M059J (cell line): ENCODE measurements around the gene QSOX1. TPM values are rescaled to one million over a fixed set of nuclear protein-coding genes. Genes with fewer than 3 reads are reported as not detected.

Source experiments
- DNase-seq: peaks from one replicate; pipeline ENCODE4 v3.0.0-alpha.2; 2012; ENCODE audit warnings: low read depth
- total RNA-seq: library from RNA; depleted of rRNA; stranded (reverse); fragments of >200 nt; shearing (Covaris generic); gene quantifications from 2 replicates; pipeline ENCODE4 v1.2.3, GENCODE V29; 2014; rRNA removed

QSOX1 gene
- total RNA-seq, 1 experiment from 2014 or later, result 330 TPM

DNA sequence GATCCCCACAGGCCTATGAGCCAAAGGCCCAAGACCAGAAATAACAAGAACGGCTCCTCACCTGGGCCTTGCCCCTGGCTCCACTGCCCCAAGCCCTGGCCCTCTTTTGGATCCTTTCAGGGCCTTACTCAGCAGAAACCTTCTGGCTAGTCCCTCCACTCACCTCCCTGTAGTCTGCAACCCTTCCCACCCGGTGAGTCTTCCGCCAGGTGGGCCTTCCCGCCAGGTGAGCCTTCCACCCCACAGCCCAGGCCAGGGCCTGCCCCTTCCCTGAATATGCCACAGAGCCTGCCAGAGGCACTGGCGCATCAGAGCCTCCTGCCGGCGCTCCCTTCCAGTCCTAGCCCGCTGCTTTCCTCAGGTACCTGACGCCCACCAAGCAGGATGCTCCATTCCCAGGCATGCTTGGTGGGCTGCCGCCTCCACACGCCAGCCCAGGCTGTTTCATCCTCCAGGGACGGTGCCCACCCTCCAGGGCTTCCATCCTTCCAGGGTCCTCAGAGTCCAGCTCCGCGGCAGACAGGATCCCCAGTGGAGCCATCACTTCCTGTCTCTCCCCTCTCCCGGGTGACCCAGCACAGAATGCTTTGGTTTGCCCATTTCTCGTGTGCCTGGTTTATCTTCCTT lies 96.3 kb downstream of the QSOX1 start:
- DNase-seq, result no peak

DNA sequence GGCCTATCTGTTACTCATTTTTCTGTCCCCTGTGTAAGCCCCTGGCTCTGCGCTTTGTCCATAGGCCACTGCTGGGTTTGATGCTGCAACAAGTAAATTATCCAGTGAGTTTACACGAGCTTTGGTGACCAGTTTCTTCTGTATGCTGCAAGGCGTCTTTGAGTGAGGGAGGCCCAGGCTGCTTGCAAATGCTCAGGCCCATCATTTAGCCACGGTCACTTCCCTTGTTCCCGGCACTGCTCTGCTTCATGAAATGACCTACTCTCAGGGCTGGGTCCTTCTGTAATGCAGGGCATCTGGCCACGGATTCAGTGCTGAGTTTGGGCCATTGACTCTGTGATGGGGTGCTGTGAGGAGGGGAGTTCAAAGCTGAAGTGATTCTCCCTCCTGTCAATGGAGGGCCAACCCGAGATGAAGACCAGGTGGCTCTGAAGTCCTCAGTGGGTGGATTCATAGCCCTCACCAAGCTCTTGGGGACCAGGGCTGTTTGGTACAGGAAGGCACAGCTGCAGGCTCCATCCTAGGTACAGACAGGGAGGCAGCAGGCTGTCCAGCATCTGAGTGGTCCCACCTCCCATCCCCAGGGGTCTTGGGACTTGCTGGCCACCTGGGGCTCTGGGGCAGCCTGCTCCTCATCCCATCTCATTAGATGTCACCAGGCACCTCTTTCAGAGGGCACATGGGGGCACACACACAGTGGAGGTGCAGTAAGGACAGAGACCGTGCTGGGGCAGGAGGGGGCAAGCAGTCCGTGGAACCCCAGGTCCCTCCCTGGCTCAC lies 97.0 kb downstream of the QSOX1 start:
- no peak for DNase-seq

DNA sequence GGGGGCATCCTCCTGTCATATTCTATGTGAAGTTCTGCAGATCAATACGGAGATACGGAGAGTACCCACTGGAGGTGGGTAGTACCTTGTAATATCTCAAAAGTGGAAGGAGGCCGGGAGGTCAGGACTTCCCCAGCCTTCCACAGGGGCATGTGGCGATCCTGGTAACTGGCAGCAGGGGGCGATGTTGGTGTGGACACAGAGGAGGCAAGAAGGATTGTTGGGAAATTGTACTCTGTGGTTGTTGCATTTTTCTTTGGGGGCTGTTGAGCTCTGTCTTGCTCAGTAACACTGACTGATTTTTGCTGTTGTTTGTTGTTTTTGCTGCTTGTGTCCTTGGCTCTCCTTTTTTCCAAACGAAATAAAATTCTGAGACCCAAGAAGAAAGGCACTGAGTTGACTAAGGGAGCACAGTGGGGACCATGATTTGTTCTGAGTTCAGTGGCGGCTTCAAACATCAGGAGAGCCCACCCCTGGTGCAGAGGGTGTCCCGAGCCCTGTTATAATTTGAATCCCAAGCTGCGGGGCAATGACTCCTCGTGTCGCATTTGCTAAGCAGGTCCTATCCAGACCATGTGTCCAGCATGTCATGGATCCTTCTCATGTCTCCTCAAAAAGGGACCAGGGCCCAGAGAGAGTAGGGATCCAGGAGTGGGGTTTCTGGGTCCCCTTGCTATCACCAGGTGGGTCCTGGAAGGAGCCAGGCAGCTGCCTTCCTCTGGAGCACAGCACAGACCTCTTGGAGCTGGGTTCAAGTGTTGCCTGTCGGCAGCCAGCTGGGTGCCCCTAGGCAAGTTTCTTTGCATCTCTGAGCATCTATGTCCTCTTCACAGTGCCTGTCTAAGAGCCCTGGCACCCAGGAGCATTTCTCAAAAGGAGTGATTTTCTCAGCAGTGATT lies 98.2 kb downstream of the QSOX1 start:
- peak; percentile 55 for DNase-seq

Other genes starting within 250 kb of the QSOX1 start
- 18.0 and 24.5 TPM in 2 replicates for gene CEP350, start 200.1 kb upstream of the QSOX1 start, total RNA-seq
- gene LHX4, start 75.4 kb downstream of the QSOX1 start, total RNA-seq, result 0.02 TPM in 1 of 2 replicates, not detected in the other